ENCODE results near the gene POMGNT1.

The POMGNT1 gene

GRCh38 chr1:46210561-46210960, 12.3 kb upstream of the POMGNT1 start:
- no peak for DNase-seq (ENCODE audit: low read depth in 2 of 2)

DNA sequence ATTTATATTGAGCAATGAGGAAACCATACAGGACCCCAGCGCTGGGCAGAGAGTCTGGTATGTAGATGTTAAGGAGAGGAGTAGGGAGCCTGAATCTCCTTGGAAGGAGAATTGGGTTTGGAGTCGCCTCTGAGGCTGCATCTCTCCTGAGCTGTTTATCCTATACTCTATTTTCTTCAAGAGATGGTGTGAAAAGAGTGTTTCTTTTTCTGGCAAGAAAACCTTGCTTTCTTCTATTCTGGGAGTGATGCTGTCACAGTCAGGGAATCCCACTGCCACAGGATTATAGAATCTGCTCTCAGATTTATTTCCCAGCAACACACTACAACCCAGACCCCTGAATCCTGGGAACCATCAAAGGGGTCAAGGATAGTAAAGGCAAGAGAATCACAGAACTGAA, 8.2 kb upstream of the POMGNT1 start:
- DNase-seq (ENCODE audit: low read depth in 2 of 2) = no peak

GRCh38 chr1:46205791-46206190, 7.6 kb upstream of the POMGNT1 start:
- no peak for DNase-seq (ENCODE audit: low read depth in 2 of 2)

DNA sequence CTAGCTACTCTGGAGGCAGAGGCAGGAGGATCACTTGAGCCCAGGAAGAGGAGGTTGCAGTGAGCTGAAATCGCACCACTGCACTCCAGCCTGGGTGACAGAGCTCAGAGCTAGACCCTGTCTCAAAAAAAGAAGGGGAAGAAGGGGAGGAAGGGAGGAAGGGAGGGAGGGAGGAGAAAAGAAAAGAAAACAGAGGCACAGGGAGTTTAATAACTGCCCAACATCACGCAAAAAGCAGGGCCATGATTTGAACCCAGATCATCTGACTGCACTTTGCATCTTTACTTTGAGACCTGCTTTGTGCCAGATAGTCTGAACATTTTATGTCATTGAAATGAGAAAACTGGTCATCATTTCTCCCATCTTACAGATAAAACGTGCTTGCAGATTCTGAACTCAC, 6.9 kb upstream of the POMGNT1 start:
- DNase-seq (ENCODE audit: low read depth in 2 of 2) = no peak

DNA sequence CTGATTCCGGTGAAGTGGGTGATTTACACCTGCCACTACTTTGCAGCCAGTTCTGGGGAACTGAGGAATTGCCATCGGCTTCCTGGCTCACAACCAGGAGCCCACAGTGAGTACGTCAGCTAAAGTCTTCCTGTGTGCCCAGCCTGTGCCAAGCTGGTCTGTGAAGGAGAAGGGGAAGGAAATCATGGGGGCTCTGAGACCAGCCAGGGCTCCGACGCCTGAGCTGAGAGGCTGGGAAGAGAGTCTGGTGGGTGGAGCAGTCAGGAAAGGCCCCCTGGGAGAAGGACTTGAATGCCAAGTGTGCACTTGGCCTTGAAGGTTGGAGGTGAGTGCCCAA, 6.1 kb upstream of the POMGNT1 start:
- DNase-seq (ENCODE audit: low read depth in 2 of 2) = no peak

DNA sequence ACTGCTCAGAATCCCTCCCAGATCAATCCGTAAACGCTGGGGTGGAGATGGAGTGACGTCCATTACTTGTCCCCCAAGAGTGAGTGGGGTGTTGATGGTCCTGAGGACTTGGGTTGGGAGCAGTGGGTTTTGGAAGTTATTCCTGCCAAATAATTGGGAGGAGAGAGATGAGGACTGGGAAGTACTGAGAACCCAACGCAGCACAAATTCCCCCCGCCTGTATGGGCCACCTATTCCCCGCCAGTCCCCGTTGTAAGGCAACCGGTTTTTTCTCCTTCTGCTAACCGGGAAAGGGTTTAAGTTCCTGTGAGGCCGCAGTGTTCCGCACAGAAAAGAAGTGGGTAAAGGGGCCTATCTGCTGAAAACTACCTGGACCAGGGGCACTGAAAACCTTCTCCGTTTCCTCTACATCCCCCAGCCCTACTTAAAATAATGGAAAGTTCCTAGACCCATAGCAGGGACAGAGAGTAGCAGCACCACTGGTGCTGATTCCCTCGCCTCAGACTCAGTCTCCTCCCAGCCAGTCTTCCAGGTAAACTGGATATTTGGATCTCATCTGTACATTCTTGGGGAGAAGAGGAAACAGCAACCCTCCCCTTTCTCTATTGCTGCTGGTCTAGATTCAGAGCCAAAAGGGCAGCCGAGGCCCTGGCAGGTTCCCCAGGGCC, 5.6 kb upstream of the POMGNT1 start:
- DNase-seq (ENCODE audit: low read depth in 2 of 2) = no peak

DNA sequence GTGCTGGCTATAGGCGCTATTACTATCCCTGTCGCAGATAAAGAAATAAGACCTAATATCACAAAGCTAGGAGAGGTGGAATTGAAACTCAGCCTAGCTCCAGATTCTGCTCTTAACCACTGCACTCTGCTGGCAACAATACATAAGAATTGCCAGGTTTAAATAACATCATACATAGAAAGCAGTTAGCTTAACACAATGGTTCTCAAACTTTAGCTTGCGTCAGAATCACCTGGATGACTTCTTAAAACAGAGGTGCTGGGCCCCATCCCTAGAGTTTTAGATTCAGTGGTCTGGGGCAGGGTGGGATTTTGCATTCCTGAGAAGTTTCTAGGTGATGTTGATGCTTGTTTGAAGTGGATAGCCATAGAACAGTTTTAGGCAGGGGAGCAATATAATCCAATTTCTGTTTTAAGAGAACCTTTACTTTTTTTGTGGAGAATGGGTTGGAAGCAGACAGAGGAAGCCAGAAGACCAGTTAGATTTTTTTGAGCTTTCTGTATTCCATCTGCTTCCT, 1.1 kb upstream of the POMGNT1 start:
- DNase-seq (ENCODE audit: low read depth in 2 of 2) = no peak

DNA sequence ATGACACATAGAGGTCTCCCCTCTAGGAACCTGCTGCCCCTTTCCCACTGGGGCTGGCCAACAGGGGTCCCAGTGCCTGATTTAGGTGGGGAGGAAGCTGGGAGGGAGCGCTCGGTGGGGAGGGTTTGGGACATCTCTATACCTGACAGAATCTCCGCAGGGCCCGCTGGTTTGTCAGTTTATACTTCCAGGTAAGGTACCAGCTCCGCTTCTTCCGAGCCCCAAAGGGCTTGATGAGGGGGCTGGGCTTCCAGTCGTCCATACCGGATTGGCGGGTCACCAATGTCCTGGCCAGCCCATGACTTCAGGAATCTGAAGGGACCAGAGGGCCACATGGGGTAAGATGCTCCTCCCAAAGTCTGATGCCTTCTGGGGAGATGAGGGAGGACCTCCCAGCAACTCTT, 672 bp downstream of the POMGNT1 start:
- DNase-seq (ENCODE audit: low read depth in 2 of 2) = no peak

- no peak for DNase-seq (ENCODE audit: low read depth in 2 of 2)
These were observed 1.6 kb downstream of the POMGNT1 start for GRCh38 chr1:46196609-46197008.

GRCh38 chr1:46194641-46195193, 3.5 kb downstream of the POMGNT1 start:
- DNase-seq (ENCODE audit: low read depth in 2 of 2) = no peak

DNA sequence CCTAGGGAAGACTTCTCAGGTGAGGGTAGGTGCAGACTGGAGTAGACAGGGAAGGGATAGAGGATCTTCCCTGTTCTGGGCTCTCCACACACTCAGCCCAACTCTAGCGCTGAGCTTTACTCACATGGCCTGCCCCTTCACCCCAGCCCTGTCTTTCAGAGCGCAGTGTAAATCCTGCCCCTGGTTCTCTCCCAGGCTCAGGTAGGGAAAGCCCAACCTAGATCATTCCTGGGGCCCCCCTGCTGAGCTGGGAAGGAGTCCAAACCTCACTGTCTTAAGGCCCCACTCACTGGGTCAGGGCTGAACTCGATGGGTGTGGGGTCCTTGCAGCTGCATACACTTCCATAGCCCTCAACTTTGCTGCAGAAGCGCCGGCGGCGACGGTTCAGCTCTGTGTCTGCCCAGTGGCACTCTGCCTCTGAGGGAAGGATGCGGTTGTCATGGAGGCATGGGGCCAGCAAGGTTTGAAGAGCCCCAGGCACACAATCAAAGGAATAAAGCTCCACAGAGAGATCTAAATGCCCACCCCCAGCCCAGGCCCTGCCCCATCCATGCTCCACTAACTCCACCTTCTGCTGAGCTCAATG, 4.2 kb downstream of the POMGNT1 start:
- no peak for DNase-seq (ENCODE audit: low read depth in 2 of 2)

- DNase-seq (ENCODE audit: low read depth in 2 of 2) = no peak
These were observed 4.9 kb downstream of the POMGNT1 start for GRCh38 chr1:46193285-46193684.

- DNase-seq (ENCODE audit: low read depth in 2 of 2) = no peak
These were observed 6.1 kb downstream of the POMGNT1 start for GRCh38 chr1:46192171-46192570.

GRCh38 chr1:46191033-46191701, 7.1 kb downstream of the POMGNT1 start:
- DNase-seq (ENCODE audit: low read depth in 2 of 2) = no peak

DNA sequence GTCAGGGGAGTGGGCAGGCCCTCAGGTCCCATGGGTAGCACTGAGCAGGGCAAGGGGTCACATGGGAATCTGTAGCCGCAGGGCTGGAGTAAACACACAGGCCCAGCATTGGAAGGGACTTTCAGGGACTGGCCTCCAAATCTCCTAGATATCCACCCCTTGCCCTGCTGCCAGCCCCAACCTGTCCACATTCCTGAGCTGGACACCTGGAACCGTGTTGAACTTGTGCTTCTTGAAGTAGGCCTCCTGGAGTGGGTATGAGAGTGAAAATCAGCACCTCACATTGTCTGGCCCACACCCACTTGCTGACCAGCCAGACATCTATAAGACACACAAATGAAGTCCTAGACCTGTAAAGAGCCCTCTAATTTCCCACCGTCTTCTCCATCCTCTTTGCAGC, 7.7 kb downstream of the POMGNT1 start:
- DNase-seq (ENCODE audit: low read depth in 2 of 2) = no peak

- no peak for DNase-seq (ENCODE audit: low read depth in 2 of 2)
These were observed 9.8 kb downstream of the POMGNT1 start for GRCh38 chr1:46188295-46189030.

DNA sequence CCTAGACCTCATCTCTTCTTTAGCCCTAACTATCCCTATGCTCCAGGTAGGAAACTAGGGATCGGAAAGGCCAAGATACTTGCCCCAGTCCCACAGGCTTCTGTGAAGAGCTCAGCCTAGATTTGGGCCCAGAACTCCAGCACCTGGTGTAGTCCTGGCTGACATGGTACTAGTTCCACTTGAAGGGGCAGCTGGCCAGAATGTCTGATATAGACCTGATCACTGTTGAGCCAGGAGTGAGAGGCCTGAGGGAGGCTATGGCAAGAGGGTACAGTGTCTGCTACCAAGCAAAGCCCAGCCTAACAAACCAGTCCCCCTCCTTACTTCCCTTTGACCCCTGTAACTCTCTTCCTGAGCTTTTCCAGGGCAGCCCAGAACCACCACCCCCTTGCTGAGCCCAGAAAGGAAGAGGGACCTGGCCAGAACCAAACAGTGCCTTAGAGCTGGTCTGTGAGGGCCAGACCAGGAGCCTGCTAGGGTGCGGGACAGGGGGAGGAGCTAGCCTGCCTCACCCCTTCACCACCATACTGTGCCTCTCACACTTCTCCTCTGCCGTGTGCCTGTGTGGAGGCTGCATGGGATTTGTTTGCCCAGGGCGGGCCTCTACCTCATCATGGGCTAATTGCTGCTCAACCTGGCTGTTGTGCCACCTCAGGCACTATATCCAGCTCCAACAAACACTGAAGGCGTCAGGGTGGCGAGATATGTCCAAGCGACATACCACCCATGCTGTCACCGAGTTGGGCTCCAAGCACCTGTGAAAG, 10.9 kb downstream of the POMGNT1 start:
- no peak for DNase-seq (ENCODE audit: low read depth in 2 of 2)

GRCh38 chr1:46186076-46186475, 12.2 kb downstream of the POMGNT1 start:
- no peak for DNase-seq (ENCODE audit: low read depth in 2 of 2)

DNA sequence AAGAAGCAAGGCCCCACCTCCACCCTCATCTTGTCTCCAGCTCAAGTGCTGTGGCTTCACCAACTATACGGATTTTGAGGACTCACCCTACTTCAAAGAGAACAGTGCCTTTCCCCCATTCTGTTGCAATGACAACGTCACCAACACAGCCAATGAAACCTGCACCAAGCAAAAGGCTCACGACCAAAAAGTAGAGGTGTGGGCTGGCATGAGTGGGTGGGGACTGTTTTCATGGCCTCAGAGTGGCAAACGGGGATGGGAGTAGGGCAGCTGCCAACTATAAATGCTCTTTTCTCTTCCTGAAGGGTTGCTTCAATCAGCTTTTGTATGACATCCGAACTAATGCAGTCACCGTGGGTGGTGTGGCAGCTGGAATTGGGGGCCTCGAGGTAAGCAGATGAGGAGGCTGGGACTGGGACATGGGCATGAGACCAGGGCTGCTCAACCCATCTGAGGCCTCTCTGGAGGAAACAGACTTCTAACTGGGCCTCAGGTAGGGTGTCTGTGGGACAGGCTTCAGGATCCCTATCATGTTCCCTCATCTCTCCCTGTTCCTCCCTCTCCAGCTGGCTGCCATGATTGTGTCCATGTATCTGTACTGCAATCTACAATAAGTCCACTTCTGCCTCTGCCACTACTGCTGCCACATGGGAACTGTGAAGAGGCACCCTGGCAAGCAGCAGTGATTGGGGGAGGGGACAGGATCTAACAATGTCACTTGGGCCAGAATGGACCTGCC, 13.1 kb downstream of the POMGNT1 start:
- DNase-seq (ENCODE audit: low read depth in 2 of 2) = peak; percentile 57 to 59

DNA sequence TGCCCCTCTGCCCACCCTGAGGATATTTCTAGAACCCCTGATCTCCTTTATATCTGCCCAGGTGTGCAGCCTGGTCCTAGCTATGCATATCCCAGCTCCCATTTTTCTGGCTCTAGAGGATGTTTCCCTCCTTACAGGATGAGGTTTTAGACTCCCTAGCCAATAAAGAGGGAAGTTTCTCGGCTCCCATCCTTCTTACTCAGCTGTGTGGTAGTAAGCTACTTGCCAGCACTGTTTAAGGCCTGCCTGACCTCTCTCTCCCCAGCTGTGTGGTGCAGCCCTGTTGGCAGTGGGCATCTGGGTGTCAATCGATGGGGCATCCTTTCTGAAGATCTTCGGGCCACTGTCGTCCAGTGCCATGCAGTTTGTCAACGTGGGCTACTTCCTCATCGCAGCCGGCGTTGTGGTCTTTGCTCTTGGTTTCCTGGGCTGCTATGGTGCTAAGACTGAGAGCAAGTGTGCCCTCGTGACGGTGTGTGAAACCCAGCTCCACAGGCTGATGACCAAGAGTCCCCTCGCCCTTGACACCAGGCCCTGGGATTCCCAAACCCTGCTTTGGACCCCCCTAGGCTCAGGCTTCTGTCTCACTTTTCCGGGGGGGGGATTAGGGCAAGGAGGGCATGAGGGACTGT, 14.2 kb downstream of the POMGNT1 start:
- DNase-seq (ENCODE audit: low read depth in 2 of 2) = no peak
